Stimulated activated CD8-positive, alpha-beta memory T cell treated with anti-CD3 and anti-CD28 coated beads, Interleukin-12 subunit alpha, Interleukin-12 subunit beta, amount 100 ng/mL, for 24 hours (primary cell): ENCODE measurements around the gene C12orf50.
"Not testable (repeated sequence)": the region's sequence is repeated elsewhere in the genome, so short reads cannot be mapped to it uniquely, and the experiment has no call there.

Source experiments
- DNase-seq: peaks from one replicate; pipeline ENCODE4 v3.0.0-alpha.2; 2020; ENCODE audit errors: extremely low read depth

Gene C12orf50

GRCh38 chr12:87988534-87988933, 40.7 kb downstream of the C12orf50 start:
- DNase-seq: no peak

GRCh38 chr12:87985069-87985675, 44.0 kb downstream of the C12orf50 start:
- no peak for DNase-seq

- no peak for DNase-seq
Observed at GRCh38 chr12:87982208-87982607, 47.0 kb downstream of the C12orf50 start.

DNA sequence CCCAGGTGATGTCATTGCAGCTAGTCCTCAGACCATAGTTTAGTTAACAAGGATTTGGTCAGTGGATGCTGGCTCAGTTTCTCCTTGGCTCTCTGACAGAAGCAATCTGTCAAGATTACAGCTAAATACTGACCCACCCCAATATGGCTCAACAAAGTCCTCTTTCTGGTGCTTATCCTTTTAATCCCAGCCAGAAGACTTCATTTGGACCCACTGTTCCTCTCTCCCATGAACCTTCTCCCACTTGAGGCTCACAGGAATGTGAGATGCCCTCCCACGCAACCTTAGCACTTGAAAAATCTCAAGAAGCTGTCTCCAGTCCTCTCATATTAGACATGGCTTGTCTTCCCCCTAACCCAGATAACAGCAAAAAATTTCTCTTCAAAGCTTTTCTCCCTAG, 47.7 kb downstream of the C12orf50 start:
- DNase-seq: no peak

- DNase-seq: no peak
Observed at GRCh38 chr12:87975879-87976278, 53.3 kb downstream of the C12orf50 start.

GRCh38 chr12:87967871-87968270, 61.3 kb downstream of the C12orf50 start:
- no peak for DNase-seq

GRCh38 chr12:87960566-87960965, 68.6 kb downstream of the C12orf50 start:
- no peak for DNase-seq

- not testable (repeated sequence) for DNase-seq
Observed at GRCh38 chr12:87954028-87954427, 75.2 kb downstream of the C12orf50 start.

GRCh38 chr12:87953256-87953860, 75.8 kb downstream of the C12orf50 start:
- no peak for DNase-seq

- no peak for DNase-seq
Observed at GRCh38 chr12:87952850-87953249, 76.4 kb downstream of the C12orf50 start.

DNA sequence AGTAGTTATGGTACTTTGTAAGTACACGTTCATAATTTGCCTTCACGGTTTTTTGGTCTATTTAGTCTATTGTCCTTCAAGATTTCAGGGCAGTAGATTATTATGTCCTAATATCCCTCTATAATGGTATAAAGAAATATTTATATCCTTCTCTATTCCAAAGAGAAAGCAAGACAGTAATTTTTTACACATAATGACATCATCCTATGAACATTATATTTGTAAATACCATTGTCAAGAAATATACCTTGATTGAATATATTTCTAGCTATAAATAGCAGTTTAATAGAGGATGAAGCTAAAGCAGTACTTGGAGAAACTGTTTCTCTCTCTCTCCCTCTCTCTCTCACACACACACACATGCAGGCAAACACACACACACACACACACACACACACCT, 77.0 kb downstream of the C12orf50 start:
- no peak for DNase-seq

GRCh38 chr12:87943762-87944161, 85.4 kb downstream of the C12orf50 start:
- no peak for DNase-seq

DNA sequence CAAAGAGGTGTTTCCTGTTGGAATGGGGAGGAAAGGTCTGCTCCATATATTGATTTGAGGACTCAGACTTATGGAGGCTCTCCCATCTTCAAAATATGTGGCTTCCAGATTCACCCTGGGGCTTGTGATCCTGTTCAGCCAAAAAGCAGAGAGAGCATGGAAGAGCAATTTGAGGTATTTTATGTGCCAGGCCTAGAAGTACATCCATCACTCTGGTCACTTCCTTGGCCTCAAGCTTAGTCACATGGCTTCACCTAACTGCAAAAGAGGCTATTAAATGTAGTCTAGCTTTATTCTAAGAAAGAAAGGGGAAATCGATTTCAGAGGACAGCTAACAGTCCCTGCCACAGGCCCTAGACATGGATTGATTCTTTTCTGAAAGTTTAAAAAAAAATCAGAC, 86.2 kb downstream of the C12orf50 start:
- DNase-seq: no peak

GRCh38 chr12:87939182-87939581, 90.0 kb downstream of the C12orf50 start:
- no peak for DNase-seq

DNA sequence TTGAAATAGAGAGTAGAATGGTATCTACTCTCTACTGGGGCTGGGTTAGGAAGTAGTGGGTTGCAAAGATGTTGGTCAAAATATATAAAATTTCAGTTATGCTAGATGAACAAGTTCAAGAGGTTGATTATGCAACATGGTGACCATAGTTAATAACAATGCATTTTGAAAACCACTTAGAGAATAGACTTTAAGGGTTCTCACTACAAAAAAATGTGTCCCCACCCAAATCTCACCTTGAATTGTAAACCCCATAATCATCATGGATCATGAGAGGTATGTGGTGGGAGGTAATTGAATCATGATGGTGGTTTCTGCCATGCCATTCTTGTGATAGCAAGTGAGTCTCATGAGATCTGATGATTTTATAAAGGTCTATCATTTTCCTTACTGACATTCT, 94.0 kb downstream of the C12orf50 start:
- DNase-seq: no peak

DNA sequence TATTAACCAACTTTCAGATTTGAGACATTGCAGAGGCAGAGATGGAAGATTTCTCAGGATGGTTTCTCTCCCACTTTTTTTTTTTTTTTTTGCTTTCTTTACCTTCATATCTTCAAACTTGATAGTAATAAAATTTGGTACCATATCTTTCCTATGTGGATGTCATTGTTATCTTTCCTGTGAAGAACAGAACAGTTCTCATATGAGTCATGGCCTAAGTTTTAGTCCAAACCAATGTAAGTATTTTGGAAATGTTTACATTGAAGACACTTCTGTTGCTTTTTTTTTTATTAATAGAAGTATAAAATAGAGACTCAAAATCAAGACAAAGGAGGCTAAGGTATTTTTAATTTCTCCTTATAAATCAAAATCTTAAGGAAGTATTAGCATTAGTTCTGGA, 95.2 kb downstream of the C12orf50 start:
- no peak for DNase-seq

GRCh38 chr12:87931812-87932211, 97.4 kb downstream of the C12orf50 start:
- DNase-seq: no peak

DNA sequence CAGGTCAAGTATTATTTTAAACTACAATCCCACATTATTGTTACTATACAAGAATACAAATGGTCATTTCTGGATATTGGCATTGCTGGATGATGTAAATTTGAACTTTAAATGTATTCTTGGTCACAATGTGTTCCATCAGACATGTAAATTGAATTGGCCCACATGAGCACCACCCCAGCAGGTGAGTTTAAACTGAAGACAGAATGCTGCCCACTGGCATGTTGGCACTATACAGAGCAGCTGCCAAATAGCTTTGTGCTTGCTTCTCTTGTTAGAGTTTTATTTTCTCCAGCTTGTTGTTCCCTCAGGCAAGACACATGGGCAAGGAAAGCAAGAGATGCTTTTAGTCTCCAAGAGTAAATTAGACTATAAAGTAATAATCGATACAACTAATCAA, 98.6 kb downstream of the C12orf50 start:
- DNase-seq: no peak
